Fibroblast of mammary gland (primary cell): ENCODE data around the gene JAKMIP1.

Experiments used
- DNase-seq: peaks from one replicate; pipeline ENCODE4 v3.0.0-alpha.2; 2010; ENCODE audit warnings: low read depth
- H3K4me3 ChIP-seq: 2 replicates; pipeline ENCODE4 v1.5.1; 2011; ENCODE audit warnings: low read depth, mild to moderate bottlenecking, low read length, moderate library complexity; ENCODE audit not compliant: control insufficient read depth
- CTCF ChIP-seq: conservative IDR thresholded peaks from 2 replicates; pipeline ENCODE4 v1.5.1; 2011; ENCODE audit warnings: low read depth, low read length, inconsistent platforms; ENCODE audit not compliant: control insufficient read depth, insufficient read depth

Gene JAKMIP1

GRCh38 chr4:6058531-6059374 is 141.6 kb downstream of the JAKMIP1 start:
- no peak overlapping the region for H3K4me3 ChIP-seq
- no peak for TF ChIP-seq CTCF
- no peak for DNase-seq

GRCh38 chr4:6056976-6057766 is 143.2 kb downstream of the JAKMIP1 start:
- no peak overlapping the region for H3K4me3 ChIP-seq
- no peak for TF ChIP-seq CTCF
- DNase-seq, result no peak

- no peak for DNase-seq
Measured at GRCh38 chr4:6055436-6055835, 144.9 kb downstream of the JAKMIP1 start.

GRCh38 chr4:6055030-6055429 is 145.3 kb downstream of the JAKMIP1 start:
- H3K4me3 ChIP-seq, result no peak overlapping the region
- DNase-seq, result no peak
- TF ChIP-seq CTCF, result no peak

More at GRCh38 chr4:6055436-6055835, 144.9 kb downstream of the JAKMIP1 start:
- no peak for TF ChIP-seq CTCF
- no peak overlapping the region for H3K4me3 ChIP-seq

GRCh38 chr4:6054162-6054922 is 146.0 kb downstream of the JAKMIP1 start:
- no peak for TF ChIP-seq CTCF
- H3K4me3 ChIP-seq, result no peak overlapping the region
- no peak for DNase-seq

- no peak for DNase-seq
- TF ChIP-seq CTCF, result no peak
Measured at GRCh38 chr4:6052679-6053078, 147.7 kb downstream of the JAKMIP1 start.

More at GRCh38 chr4:6052679-6053078, 147.7 kb downstream of the JAKMIP1 start:
- no peak overlapping the region for H3K4me3 ChIP-seq
